CD4-positive, alpha-beta T cell treated with Interleukin-12 subunit alpha and Interleukin-12 subunit beta, for 1 hour (primary cell): ENCODE measurements around the gene UBTD2.
"Not testable (repeated sequence)": the region's sequence is repeated elsewhere in the genome, so short reads cannot be mapped to it uniquely, and the experiment has no call there.

Experiments
- DNase-seq: peaks from one replicate; pipeline ENCODE4 v3.0.0-alpha.2; 2020

Gene UBTD2

DNA sequence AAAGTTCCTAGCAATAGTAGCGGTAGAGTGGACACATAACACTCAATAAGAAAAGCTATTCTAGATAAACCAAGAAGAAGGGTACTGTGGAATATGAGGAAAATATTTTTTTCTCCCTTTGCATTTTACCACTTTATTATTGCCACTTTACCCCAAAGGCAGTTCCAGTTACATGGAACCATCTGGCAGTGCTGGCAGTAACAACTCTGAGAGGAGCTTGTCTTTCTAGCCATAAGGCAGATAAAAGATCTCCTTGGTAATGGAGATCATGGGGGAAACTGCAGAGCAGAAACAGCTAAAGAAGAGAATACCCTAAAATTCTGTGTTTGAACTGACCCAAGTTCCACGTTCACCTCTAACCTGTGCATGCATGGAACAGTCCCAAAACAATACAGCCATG, 38.5 kb downstream of the UBTD2 start:
- no peak for DNase-seq

DNA sequence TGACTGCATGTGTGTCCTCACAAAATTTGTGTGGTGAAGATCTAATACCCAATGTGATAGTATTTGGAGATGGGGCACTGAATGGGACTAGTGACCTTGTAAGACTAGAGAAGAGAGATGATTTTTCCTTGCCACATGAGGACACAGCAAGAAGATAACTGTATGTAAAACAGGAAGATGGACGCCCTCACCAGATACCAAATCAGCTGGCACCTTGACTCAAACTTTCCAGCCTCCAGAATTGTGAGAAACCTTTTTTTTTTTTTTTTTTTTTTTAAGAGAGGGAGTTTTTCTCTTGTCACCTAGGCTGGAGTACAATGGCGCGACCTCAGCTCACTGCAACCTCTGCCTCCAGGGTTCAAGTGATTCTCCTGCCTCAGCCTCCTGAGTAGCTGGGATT, 40.3 kb downstream of the UBTD2 start:
- no peak for DNase-seq

DNA sequence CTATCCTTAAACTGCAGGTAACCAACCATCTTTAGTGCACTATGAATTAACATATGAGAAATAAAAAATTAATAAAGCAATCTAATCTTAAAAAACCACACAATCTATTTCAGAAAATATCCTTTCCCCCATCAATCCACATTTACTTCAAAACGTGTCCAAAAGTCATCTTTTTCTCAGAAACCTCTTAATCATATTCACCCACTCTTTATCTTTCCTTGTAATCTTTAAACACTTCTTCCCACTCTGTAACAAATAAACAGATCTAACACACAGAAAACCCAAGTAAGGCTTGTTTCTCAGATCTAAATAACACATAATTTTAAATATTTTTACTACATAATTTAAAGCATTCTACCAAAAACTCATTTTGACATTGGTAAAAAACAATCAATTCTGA, 45.2 kb downstream of the UBTD2 start:
- DNase-seq, result no peak

GRCh38 chr5:172235827-172236736, 47.5 kb downstream of the UBTD2 start:
- DNase-seq, result no peak

GRCh38 chr5:172235132-172235780, 48.3 kb downstream of the UBTD2 start:
- DNase-seq, result no peak

DNA sequence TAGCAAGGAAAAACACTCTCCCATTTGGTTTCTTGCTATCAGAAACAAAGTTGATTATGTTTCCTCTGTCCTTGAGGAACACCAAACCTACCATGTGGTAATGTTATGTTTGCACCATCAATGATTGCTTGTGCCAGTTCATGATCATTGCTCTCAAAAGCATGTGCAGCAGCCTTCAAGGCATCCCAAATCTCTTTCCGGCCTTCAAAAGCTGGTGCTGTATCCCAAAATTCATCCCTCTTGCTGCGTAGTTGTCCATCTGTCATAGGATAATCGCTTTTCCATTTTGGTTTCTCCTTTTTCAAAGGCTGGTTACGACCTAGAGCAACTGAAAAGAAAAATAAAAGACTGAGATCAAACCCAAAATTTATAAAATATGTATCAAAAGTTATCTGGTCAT, 49.5 kb downstream of the UBTD2 start:
- no peak for DNase-seq

- DNase-seq, result no peak
Measured at GRCh38 chr5:172229904-172230303, 53.7 kb downstream of the UBTD2 start.

GRCh38 chr5:172224996-172225395, 58.6 kb downstream of the UBTD2 start:
- DNase-seq, result no peak

- no peak for DNase-seq
Measured at GRCh38 chr5:172223901-172224873, 59.4 kb downstream of the UBTD2 start.

DNA sequence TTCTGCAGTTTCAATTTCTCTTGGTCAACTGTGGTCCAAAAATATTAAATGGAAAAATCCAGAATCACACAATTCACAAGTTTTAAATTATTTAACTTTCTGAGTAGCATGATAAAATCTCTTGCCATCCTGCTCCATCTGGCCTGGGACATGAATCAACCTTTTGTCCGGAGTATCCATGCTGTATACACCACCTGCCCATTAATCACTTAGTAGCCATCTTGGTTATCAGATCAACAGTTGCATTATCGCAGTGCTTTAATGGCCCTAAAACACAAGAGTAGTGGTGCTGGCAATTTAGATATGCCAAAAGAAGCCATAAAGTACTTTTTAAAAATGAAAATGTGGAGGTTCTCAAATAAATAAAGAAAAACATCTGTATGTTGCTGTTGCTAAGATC, 64.3 kb downstream of the UBTD2 start:
- no peak for DNase-seq

- no peak for DNase-seq
Measured at GRCh38 chr5:172216345-172216744, 67.2 kb downstream of the UBTD2 start.

DNA sequence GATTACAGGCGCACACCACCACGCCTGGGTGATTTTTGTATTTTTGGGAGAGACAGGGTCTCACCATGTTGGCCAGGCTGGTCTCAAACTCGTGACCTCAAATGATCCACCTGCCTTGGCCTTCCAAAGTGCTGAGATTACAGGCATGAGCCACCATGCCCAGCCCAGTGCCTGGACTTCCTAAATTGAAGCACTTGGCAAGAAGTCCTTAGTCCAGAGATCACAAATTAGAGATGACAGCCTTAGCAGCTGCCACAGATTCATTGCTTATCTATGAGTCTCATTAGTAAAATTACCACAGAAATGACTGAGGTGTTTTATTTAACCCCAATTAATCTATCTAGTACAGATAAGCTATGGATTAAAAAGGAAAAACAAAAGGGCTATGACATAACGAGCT, 70.4 kb downstream of the UBTD2 start:
- DNase-seq, result no peak

GRCh38 chr5:172211676-172212075, 71.9 kb downstream of the UBTD2 start:
- DNase-seq, result no peak

GRCh38 chr5:172209714-172210113, 73.8 kb downstream of the UBTD2 start:
- no peak for DNase-seq

GRCh38 chr5:172207511-172207910, 76.1 kb downstream of the UBTD2 start:
- no peak for DNase-seq

- DNase-seq, result not testable (repeated sequence)
Measured at GRCh38 chr5:172205984-172206383, 77.6 kb downstream of the UBTD2 start.

- DNase-seq, result no peak
Measured at GRCh38 chr5:172200476-172200875, 83.1 kb downstream of the UBTD2 start.

DNA sequence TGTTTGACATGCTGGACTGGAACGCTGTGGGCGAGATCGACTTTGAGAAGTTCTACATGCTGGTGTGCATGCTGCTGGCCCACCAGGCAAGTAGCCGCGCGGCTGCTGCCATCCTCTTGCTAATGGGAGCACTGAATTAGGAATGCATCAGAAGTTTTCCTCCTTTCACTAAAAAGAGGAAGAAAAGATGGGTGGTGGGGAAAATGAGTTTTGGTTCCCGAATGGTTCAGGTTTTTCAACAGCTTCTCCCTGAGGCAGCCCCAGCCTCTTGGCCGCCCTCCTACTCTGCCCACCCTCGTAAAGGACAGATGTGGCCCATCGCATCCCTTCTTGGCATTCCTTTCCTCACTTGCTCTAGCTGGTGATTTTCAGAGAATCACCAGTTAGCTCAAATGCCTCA, 84.1 kb downstream of the UBTD2 start:
- no peak for DNase-seq

DNA sequence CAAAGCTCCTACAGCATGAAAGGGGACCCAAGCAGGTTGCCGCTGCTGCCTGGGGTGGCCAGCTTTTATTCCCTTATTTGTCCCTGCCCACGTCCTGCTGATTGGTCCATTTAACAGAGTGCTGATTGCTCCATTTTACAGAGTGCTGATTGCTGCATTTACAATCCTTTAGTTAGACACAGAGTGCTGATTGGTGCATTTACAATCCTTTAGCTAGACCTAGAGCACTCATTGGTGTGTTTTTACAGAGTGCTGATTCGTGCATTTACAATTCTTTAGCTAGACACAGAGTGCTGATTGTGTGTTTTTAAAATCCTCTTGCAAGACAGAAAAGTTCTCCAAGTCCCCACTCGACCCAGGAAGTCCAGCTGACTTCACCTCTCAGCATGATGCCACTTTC, 85.8 kb downstream of the UBTD2 start:
- DNase-seq, result not testable (repeated sequence)

GRCh38 chr5:172194985-172195774, 88.4 kb downstream of the UBTD2 start:
- DNase-seq, result no peak

- DNase-seq, result no peak
Measured at GRCh38 chr5:172193872-172194271, 89.7 kb downstream of the UBTD2 start, which contains the start of gene EFCAB9. TSS of gene EFCAB9 (plus strand) at chr5:172194172. CDS start at chr5:172194173, 1 bp downstream.

GRCh38 chr5:172189693-172190296, 93.8 kb downstream of the UBTD2 start:
- no peak for DNase-seq
